ENCODE results near the gene TIAM1.
"Not testable (repeated sequence)": the region's sequence is repeated elsewhere in the genome, so short reads cannot be mapped to it uniquely, and the experiment has no call there.

TIAM1 gene

GRCh38 chr21:31252091-31252490, 92.0 kb downstream of the TIAM1 start:
- DNase-seq (ENCODE audit: low read depth) = no peak

GRCh38 chr21:31251686-31252085, 92.4 kb downstream of the TIAM1 start:
- DNase-seq (ENCODE audit: low read depth) = no peak

- no peak for DNase-seq (ENCODE audit: low read depth)
These were observed 95.5 kb downstream of the TIAM1 start for GRCh38 chr21:31248598-31248997.

- no peak for DNase-seq (ENCODE audit: low read depth)
These were observed 100.5 kb downstream of the TIAM1 start for GRCh38 chr21:31243611-31244010.

GRCh38 chr21:31236528-31236927, 107.5 kb downstream of the TIAM1 start:
- no peak for DNase-seq (ENCODE audit: low read depth)

GRCh38 chr21:31235671-31236450, 108.2 kb downstream of the TIAM1 start:
- no peak for DNase-seq (ENCODE audit: low read depth)

- no peak for DNase-seq (ENCODE audit: low read depth)
These were observed 109.1 kb downstream of the TIAM1 start for GRCh38 chr21:31234936-31235335.

- DNase-seq (ENCODE audit: low read depth) = no peak
These were observed 110.3 kb downstream of the TIAM1 start for GRCh38 chr21:31233711-31234110.

- no peak for DNase-seq (ENCODE audit: low read depth)
These were observed 111.7 kb downstream of the TIAM1 start for GRCh38 chr21:31232344-31232743.

- no peak for DNase-seq (ENCODE audit: low read depth)
These were observed 113.1 kb downstream of the TIAM1 start for GRCh38 chr21:31230937-31231336.

GRCh38 chr21:31228723-31229122, 115.3 kb downstream of the TIAM1 start:
- not testable (repeated sequence) for DNase-seq (ENCODE audit: low read depth)

- DNase-seq (ENCODE audit: low read depth) = no peak
These were observed 118.3 kb downstream of the TIAM1 start for GRCh38 chr21:31225713-31226112.

- no peak for DNase-seq (ENCODE audit: low read depth)
These were observed 121.9 kb downstream of the TIAM1 start for GRCh38 chr21:31222142-31222541.

GRCh38 chr21:31221043-31221442, 123.0 kb downstream of the TIAM1 start:
- no peak for DNase-seq (ENCODE audit: low read depth)

GRCh38 chr21:31220575-31220974, 123.5 kb downstream of the TIAM1 start:
- DNase-seq (ENCODE audit: low read depth) = no peak

- DNase-seq (ENCODE audit: low read depth) = no peak
These were observed 125.0 kb downstream of the TIAM1 start for GRCh38 chr21:31218830-31219608.

GRCh38 chr21:31216206-31216605, 127.9 kb downstream of the TIAM1 start:
- DNase-seq (ENCODE audit: low read depth) = no peak

- DNase-seq (ENCODE audit: low read depth) = no peak
These were observed 130.3 kb downstream of the TIAM1 start for GRCh38 chr21:31213787-31214186.

GRCh38 chr21:31211836-31212235, 132.2 kb downstream of the TIAM1 start:
- DNase-seq (ENCODE audit: low read depth) = no peak

GRCh38 chr21:31205412-31205811, 138.6 kb downstream of the TIAM1 start:
- no peak for DNase-seq (ENCODE audit: low read depth)

- no peak for DNase-seq (ENCODE audit: low read depth)
These were observed 139.3 kb downstream of the TIAM1 start for GRCh38 chr21:31204801-31205200.

GRCh38 chr21:31203431-31204054, 140.5 kb downstream of the TIAM1 start:
- no peak for DNase-seq (ENCODE audit: low read depth)

GRCh38 chr21:31201548-31201947, 142.5 kb downstream of the TIAM1 start:
- no peak for DNase-seq (ENCODE audit: low read depth)
